ENCODE data around the gene PAXX.

DNA sequence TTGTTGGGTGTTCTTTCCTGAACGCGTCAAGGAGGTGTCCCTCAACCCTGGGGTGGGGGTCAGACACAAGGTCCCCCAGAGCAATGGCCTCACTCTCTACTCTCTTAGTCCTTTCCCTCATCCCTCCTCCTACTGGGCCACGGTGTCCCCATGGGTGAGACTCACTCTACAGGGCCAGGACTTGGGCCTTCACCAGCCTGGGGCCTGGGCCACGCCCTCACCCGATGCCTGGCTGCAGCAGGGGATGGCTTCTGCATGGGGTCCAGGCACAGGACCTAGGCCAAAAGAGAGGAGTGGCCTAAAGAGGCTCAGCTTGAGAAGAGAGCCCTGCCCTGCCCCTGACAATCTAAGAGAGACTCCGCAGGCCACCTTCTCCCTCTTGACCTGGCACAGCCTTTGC, 34.3 kb upstream of the PAXX start:
- TF ChIP-seq, protein P1, sequence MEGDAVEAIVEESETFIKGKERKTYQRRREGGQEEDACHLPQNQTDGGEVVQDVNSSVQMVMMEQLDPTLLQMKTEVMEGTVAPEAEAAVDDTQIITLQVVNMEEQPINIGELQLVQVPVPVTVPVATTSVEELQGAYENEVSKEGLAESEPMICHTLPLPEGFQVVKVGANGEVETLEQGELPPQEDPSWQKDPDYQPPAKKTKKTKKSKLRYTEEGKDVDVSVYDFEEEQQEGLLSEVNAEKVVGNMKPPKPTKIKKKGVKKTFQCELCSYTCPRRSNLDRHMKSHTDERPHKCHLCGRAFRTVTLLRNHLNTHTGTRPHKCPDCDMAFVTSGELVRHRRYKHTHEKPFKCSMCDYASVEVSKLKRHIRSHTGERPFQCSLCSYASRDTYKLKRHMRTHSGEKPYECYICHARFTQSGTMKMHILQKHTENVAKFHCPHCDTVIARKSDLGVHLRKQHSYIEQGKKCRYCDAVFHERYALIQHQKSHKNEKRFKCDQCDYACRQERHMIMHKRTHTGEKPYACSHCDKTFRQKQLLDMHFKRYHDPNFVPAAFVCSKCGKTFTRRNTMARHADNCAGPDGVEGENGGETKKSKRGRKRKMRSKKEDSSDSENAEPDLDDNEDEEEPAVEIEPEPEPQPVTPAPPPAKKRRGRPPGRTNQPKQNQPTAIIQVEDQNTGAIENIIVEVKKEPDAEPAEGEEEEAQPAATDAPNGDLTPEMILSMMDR (IDR thresholded peaks at IDR 0.05; ENCODE audit: insufficient read depth, low read length) = no peak
- TF ChIP-seq, protein P2, sequence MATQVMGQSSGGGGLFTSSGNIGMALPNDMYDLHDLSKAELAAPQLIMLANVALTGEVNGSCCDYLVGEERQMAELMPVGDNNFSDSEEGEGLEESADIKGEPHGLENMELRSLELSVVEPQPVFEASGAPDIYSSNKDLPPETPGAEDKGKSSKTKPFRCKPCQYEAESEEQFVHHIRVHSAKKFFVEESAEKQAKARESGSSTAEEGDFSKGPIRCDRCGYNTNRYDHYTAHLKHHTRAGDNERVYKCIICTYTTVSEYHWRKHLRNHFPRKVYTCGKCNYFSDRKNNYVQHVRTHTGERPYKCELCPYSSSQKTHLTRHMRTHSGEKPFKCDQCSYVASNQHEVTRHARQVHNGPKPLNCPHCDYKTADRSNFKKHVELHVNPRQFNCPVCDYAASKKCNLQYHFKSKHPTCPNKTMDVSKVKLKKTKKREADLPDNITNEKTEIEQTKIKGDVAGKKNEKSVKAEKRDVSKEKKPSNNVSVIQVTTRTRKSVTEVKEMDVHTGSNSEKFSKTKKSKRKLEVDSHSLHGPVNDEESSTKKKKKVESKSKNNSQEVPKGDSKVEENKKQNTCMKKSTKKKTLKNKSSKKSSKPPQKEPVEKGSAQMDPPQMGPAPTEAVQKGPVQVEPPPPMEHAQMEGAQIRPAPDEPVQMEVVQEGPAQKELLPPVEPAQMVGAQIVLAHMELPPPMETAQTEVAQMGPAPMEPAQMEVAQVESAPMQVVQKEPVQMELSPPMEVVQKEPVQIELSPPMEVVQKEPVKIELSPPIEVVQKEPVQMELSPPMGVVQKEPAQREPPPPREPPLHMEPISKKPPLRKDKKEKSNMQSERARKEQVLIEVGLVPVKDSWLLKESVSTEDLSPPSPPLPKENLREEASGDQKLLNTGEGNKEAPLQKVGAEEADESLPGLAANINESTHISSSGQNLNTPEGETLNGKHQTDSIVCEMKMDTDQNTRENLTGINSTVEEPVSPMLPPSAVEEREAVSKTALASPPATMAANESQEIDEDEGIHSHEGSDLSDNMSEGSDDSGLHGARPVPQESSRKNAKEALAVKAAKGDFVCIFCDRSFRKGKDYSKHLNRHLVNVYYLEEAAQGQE (IDR thresholded peaks at IDR 0.05; ENCODE audit: insufficient replicate concordance, low read depth) = no peak
- TF ChIP-seq POLR2AphosphoS5 (IDR thresholded peaks at IDR 0.05; ENCODE audit: low read depth) = no peak
- TF ChIP-seq GABPA (IDR thresholded peaks at IDR 0.05; ENCODE audit: low read depth) = no peak
- TF ChIP-seq SPI1 (IDR thresholded peaks at IDR 0.05; ENCODE audit: borderline replicate concordance, low read depth) = no peak

Data from HL-60 (cell line).